22Rv1 (cell line): ENCODE data around the gene OCRL.

Source experiments
- CTCF ChIP-seq: fragments of 450-650 bp; IDR thresholded peaks from 2 replicates; pipeline ENCODE4 v1.5.1; 2017; ENCODE audit warnings: mild to moderate bottlenecking
- ZFX ChIP-seq: fragments of 450-650 bp; IDR thresholded peaks from 2 replicates; pipeline ENCODE4 v1.6.1; 2017; ENCODE audit warnings: antibody characterized with exemption, borderline replicate concordance

DNA sequence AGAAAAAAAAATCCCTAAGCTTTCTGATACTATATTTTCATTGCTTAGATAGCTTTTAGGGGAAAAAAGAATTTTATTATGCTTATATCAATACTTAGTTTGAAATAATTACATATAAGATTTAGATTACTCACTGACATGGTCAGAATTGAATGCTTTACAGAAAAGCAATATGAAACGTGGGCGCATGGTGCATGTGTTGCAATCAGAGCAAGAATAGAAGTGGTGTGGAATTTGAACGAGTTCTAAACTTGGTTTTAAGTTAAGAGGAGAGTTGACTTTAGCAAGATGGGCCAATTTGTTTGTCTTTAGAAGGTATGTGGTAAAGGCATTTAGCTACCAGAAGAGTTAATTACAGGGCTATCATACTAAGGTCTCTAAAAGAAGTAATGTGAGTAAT, 21.4 kb downstream of the OCRL start:
- TF ChIP-seq CTCF: no peak
- no peak for TF ChIP-seq ZFX
